GM18517 (cell line): ENCODE results near the gene LACC1.

Source experiments
- ATAC-seq: cut with Tn5 transposase; IDR thresholded peaks from one replicate; pipeline ENCODE4 v1.9.1; 2021; ENCODE audit warnings: mild to moderate bottlenecking, moderate library complexity; ENCODE audit not compliant: unreplicated experiment

The LACC1 gene

GRCh38 chr13:43939086-43939485 is 59.4 kb downstream of the LACC1 start:
- no peak for ATAC-seq

- ATAC-seq = no peak
Measured at GRCh38 chr13:43942286-43942685, 62.6 kb downstream of the LACC1 start.
